HG02571 (cell line): ENCODE results near the gene WAC.
"Not testable (repeated sequence)": the region's sequence is repeated elsewhere in the genome, so short reads cannot be mapped to it uniquely, and the experiment has no call there.

Source experiments
- ATAC-seq: cut with Tn5 transposase; IDR thresholded peaks from one replicate; pipeline ENCODE4 v1.9.1; 2021; ENCODE audit warnings: mild to moderate bottlenecking, moderate library complexity; ENCODE audit not compliant: unreplicated experiment

The WAC gene

GRCh38 chr10:28561531-28561930 is 28.6 kb downstream of the WAC start:
- no peak for ATAC-seq

GRCh38 chr10:28564905-28565304 is 32.0 kb downstream of the WAC start:
- no peak for ATAC-seq

GRCh38 chr10:28566458-28567015 is 33.6 kb downstream of the WAC start:
- ATAC-seq: no peak

GRCh38 chr10:28569506-28570159 is 36.7 kb downstream of the WAC start:
- no peak for ATAC-seq

GRCh38 chr10:28570598-28570997 is 37.7 kb downstream of the WAC start:
- ATAC-seq: no peak

- ATAC-seq: no peak
Observed at GRCh38 chr10:28571265-28571664, 38.3 kb downstream of the WAC start.

- ATAC-seq: not testable (repeated sequence)
Observed at GRCh38 chr10:28574214-28574613, 41.3 kb downstream of the WAC start.

- no peak for ATAC-seq
Observed at GRCh38 chr10:28575852-28576251, 42.9 kb downstream of the WAC start.

- ATAC-seq: no peak
Observed at GRCh38 chr10:28577506-28577905, 44.6 kb downstream of the WAC start.

- ATAC-seq: no peak
Observed at GRCh38 chr10:28578454-28578853, 45.5 kb downstream of the WAC start.

GRCh38 chr10:28580825-28581224 is 47.9 kb downstream of the WAC start:
- ATAC-seq: no peak

- no peak for ATAC-seq
Observed at GRCh38 chr10:28581916-28582315, 49.0 kb downstream of the WAC start.

- ATAC-seq: no peak
Observed at GRCh38 chr10:28585076-28585475, 52.2 kb downstream of the WAC start.

- no peak for ATAC-seq
Observed at GRCh38 chr10:28586176-28586575, 53.3 kb downstream of the WAC start.

GRCh38 chr10:28587270-28587969 is 54.5 kb downstream of the WAC start:
- no peak for ATAC-seq

- ATAC-seq: no peak
Observed at GRCh38 chr10:28587970-28588290, 55.0 kb downstream of the WAC start.

- ATAC-seq: no peak
Observed at GRCh38 chr10:28592953-28593352, 60.0 kb downstream of the WAC start.

- ATAC-seq: no peak
Observed at GRCh38 chr10:28593811-28594210, 60.9 kb downstream of the WAC start.

- ATAC-seq: no peak
Observed at GRCh38 chr10:28594406-28594805, 61.5 kb downstream of the WAC start.

- ATAC-seq: no peak
Observed at GRCh38 chr10:28595613-28596012, 62.7 kb downstream of the WAC start.

- no peak for ATAC-seq
Observed at GRCh38 chr10:28600056-28600455, 67.1 kb downstream of the WAC start.

- ATAC-seq: no peak
Observed at GRCh38 chr10:28601012-28601411, 68.1 kb downstream of the WAC start.
